Brain microvascular endothelial cell (primary cell): ENCODE data around the gene HERC2.

Source experiments
- DNase-seq: peaks from one replicate; pipeline ENCODE4 v3.0.0-alpha.2; 2020
- H3K27ac ChIP-seq: fragments of 250-450 bp; sonication (Bioruptor Pico); 2 replicates; pipeline ENCODE4 v1.5.1; 2020; ENCODE audit warnings: mild to moderate bottlenecking, moderate library complexity
- H3K27me3 ChIP-seq: fragments of 250-450 bp; sonication (Bioruptor Pico); replicated peaks from 2 replicates; pipeline ENCODE4 v1.5.1; 2020; ENCODE audit warnings: mild to moderate bottlenecking
- H3K36me3 ChIP-seq: fragments of 250-450 bp; sonication (Bioruptor Pico); replicated peaks from 2 replicates; pipeline ENCODE4 v1.5.1; 2020; ENCODE audit warnings: mild to moderate bottlenecking
- H3K4me3 ChIP-seq: 2 replicates; pipeline ENCODE4 v1.5.1; 2011; ENCODE audit warnings: low read depth, mild to moderate bottlenecking, control low read depth, low read length, moderate library complexity
- in situ Hi-C: cut with HindIII; loops from 2 replicates; pipeline ENCODE4 v1.10.0; 2017; ENCODE audit warnings: low sequenced_read_pairs, low pct_ligation_motif_present
- TF ChIP-seq, protein P1 (sequence below): IDR thresholded peaks from 2 replicates; pipeline ENCODE4 v1.5.1; 2011; ENCODE audit warnings: low read depth, mild to moderate bottlenecking, moderate library complexity, low read length, control low read depth, inconsistent platforms; ENCODE audit errors: missing control alignments

HERC2 gene

DNA sequence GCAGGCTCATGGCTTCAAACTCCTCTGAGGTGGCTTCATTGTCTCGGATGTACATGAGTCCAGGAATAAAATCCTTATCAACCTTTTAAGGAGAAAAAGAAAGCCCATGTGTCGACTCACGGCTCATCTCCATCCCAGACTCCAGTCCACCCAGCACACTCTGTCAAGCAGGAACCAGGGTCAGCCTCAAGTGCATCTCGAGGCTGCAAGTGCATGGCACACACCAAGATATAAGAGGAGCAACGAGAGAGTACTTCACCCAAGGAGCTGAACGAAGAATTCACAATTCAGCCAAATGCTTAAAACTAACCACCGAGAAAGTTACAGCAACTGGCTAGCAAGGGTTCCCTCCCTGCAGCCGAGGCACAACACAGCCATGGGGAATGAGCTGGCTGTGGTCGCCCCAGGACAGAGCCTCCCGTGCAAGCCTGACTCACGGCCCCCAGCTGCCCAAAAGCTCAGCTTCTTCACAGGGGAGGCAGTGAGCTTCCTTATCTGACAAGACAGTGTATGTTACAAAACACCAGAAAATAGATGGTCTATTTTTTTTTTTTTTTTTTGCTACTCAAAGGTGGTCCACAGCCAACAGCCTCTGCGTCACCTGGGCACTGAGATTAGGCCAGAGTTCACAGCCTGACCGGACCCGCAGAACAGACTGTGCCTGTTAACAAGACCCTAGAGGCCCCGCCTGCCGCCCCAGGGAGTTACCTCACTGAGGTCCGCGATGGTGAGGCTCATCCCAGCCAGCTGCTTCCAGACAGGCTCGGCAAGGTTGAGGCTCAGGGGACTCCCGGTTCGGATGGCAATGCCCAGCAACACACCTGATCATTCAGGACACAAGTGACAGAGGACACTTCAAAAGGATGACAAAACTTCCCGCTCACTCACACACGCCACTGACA, 207.0 kb downstream of the HERC2 start:
- H3K27ac ChIP-seq = no peak overlapping the region
- no peaks in the 10 kb centered on the region for H3K27me3 ChIP-seq
- in situ Hi-C loops = no loop called here
- no peak overlapping the region for H3K4me3 ChIP-seq
- H3K36me3 ChIP-seq = peaks cover 43% of the 10 kb centered on the region
- peak; percentile 40 for DNase-seq
- TF ChIP-seq, protein P1, sequence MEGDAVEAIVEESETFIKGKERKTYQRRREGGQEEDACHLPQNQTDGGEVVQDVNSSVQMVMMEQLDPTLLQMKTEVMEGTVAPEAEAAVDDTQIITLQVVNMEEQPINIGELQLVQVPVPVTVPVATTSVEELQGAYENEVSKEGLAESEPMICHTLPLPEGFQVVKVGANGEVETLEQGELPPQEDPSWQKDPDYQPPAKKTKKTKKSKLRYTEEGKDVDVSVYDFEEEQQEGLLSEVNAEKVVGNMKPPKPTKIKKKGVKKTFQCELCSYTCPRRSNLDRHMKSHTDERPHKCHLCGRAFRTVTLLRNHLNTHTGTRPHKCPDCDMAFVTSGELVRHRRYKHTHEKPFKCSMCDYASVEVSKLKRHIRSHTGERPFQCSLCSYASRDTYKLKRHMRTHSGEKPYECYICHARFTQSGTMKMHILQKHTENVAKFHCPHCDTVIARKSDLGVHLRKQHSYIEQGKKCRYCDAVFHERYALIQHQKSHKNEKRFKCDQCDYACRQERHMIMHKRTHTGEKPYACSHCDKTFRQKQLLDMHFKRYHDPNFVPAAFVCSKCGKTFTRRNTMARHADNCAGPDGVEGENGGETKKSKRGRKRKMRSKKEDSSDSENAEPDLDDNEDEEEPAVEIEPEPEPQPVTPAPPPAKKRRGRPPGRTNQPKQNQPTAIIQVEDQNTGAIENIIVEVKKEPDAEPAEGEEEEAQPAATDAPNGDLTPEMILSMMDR = no peak

DNA sequence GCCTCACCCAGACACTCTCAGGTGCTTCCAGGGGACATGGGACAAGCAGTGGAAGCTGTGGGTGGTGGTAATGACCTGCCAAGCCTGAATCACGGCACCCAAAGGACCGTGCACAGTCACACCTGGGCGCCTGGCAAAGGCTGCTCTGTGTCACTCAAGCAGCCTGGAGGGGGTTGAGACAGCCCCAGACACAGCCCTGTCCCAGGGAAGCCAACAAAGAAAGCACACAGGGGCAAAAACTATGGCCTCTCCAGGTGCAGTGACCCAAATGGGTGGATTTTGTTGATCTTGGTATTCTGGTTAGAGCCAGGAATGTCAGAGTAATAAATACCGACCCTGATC, 207.9 kb downstream of the HERC2 start:
- TF ChIP-seq, protein P1 = no peak
- no peak overlapping the region for H3K4me3 ChIP-seq

DNA sequence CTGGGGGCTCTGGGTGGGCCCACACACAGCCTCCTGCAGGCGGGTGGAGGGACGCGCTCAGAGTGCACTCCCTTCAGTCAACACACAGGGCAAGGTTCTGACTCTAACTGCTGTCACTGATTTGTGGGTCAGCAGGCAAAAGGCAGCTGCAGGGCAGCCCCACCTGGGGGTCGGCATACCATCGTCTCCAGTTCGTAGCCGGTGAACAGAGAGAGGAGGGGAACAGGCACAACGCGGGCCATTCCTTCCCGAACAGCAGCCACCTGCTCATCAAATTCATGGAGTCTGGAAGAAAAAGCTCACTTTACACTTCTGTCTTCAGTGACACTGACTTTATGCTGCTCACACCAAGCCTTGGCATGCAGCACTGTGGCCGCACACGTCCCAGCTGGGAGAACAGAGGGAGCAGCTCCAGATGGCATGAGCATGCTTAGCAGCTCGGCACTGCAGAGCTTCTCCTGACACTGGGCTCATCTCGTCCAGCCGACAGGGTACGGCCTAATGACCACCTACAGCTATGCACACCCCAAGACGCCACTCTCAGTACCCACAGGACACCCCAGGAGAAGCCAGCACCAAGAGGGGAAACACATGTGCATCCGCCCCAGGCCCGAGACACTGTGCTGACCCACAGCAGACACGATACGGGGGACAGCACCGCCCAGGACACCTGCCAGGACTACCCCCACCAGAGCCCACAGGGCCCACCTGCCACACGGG, 208.4 kb downstream of the HERC2 start:
- peaks cover 43% of the 10 kb centered on the region for H3K36me3 ChIP-seq
- H3K27ac ChIP-seq = no peak overlapping the region
- DNase-seq = no peak
- TF ChIP-seq, protein P1 = no peak
- no peaks in the 10 kb centered on the region for H3K27me3 ChIP-seq
- no peak overlapping the region for H3K4me3 ChIP-seq
- in situ Hi-C loops = no loop called here

More for the DNA sequence above, 207.9 kb downstream of the HERC2 start:
- Histone ChIP-seq H3K36me3 (peaks cover 43% of the 10 kb centered on the region), H3K27ac (no peak overlapping the region), H3K27me3 (no peaks in the 10 kb centered on the region)
- in situ Hi-C loops = no loop called here
- DNase-seq = no peak

DNA sequence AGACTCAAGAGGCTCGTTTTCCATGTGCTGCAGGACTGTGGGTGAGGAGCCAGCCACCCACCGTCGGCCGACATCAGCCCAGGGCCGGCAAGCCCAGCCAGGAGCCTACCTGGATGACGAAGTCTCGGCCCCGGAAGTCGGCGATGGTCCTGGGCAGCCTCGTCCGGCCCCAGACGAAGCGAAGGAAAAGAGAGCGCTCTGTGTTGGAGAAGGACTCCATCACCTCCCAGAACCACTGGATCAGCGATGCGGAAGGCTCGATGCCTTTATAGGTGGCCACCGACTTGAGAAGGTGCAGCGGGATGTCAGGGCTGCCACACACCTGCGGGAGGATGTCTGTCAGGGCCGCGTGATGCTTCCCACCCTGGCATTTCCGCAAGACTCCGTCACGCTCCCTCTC, 209.0 kb downstream of the HERC2 start:
- Histone ChIP-seq H3K4me3 (no peak overlapping the region), H3K27me3 (no peaks in the 10 kb centered on the region), H3K27ac (no peak overlapping the region), H3K36me3 (peaks cover 41% of the 10 kb centered on the region)
- in situ Hi-C loops = no loop called here
- TF ChIP-seq, protein P1 = no peak
- DNase-seq = no peak

DNA sequence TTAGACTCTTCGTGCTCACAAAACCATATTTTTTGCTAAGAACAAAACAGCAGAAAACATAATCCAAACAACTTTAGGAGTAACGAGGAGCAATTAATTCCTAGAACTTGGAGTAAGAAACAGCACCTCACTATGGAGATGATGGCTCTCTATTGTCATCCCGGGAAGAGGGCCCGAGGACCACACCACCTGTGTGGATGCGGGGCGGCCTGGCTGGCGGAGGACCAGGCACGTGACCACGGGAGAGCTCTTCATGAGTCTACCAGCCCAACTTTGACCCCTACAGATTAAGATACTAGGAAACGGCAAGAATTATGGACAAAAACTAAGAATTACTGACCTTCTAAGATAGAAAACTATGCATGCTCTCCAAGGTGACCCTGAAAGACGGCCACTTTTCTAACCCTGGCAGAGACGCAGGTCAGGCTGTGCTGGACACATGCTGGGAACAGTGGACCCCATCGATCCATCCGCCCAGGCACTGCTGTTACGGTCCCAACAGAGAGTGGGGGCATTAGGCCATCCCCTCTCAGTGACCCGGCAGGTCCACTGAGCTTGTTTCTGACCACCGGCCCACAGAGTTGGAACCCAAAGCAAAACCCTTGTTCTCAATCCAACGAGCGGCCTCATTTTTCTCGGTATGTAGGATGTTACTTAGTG, 209.7 kb downstream of the HERC2 start:
- Histone ChIP-seq H3K27ac (no peak overlapping the region), H3K4me3 (no peak overlapping the region), H3K27me3 (no peaks in the 10 kb centered on the region), H3K36me3 (peaks cover 38% of the 10 kb centered on the region)
- no peak for DNase-seq
- TF ChIP-seq, protein P1 = no peak
- in situ Hi-C loops = no loop called here
